Transverse colon (tissue), 4 donors: Measurements from ENCODE around the gene DNAJA3. TPM values are rescaled to one million over a fixed set of nuclear protein-coding genes. Genes with fewer than 3 reads are reported as not detected.
A peak's percentile ranks its signal among the peaks of the same experiment; 100 is the strongest.

ENCODE experiments used
- DNase-seq: peaks from one replicate; pipeline ENCODE4 v3.0.0-alpha.2; 2019
- H3K27ac ChIP-seq, 4 donors: fragments of 200-600 bp; sonication (generic); 2 replicates each; pipeline ENCODE4 v1.5.1; 2016 to 2018; ENCODE audit warnings: inconsistent platforms in 4 of 4
- H3K27me3 ChIP-seq: fragments of 200-600 bp; sonication (generic); 2 replicates; pipeline ENCODE4 v1.5.1; 2017; ENCODE audit warnings: inconsistent platforms
- H3K36me3 ChIP-seq, 4 donors: fragments of 200-600 bp; sonication (generic); 2 replicates each; pipeline ENCODE4 v1.5.1; 2017 to 2019; ENCODE audit warnings: inconsistent platforms in 4 of 4
- H3K4me1 ChIP-seq, 4 donors: fragments of 200-600 bp; sonication (generic); 2 replicates each; pipeline ENCODE4 v1.5.1; 2017 to 2020; ENCODE audit warnings: inconsistent platforms in 4 of 4
- H3K4me3 ChIP-seq, 4 donors: fragments of 200-600 bp; sonication (generic); 1 replicate in 1 of 4; 2 replicates in 3 of 4; pipeline versions ENCODE4 v1.5.1 to v1.6.1; 2017 to 2019; ENCODE audit warnings: inconsistent platforms in 4 of 4
- H3K9me3 ChIP-seq, 2 donors: fragments of 200-600 bp; sonication (generic); 2 replicates each; pipeline ENCODE4 v1.5.1; 2017 to 2019; ENCODE audit warnings: inconsistent platforms in 2 of 2
- CTCF ChIP-seq, 5 experiments: fragments of 200-600 bp in 3 of 5; fragments of 450-650 bp in 2 of 5; sonication (generic) in 3 of 5; IDR thresholded peaks; 1 replicate in 2 of 5; 2 replicates in 3 of 5; pipeline ENCODE4 v1.5.1; 2016 to 2017; ENCODE audit warnings: antibody characterized with exemption in 5 of 5, inconsistent platforms in 3 of 5, mild to moderate bottlenecking in 2 of 5, moderate library complexity in 1 of 5
- EP300 ChIP-seq: sonication (generic); formaldehyde crosslinking; IDR thresholded peaks from one replicate; pipeline ENCODE4 v1.6.1; 2017; ENCODE audit warnings: antibody characterized with exemption, low read depth
- POLR2A ChIP-seq: fragments of 450-650 bp; IDR thresholded peaks from one replicate; pipeline ENCODE4 v1.6.1; 2016; ENCODE audit warnings: antibody characterized with exemption, mild to moderate bottlenecking, moderate library complexity
- POLR2AphosphoS5 ChIP-seq, 3 donors: sonication (generic); formaldehyde crosslinking; IDR thresholded peaks; one replicate each; pipeline ENCODE4 v1.6.1; 2016; ENCODE audit warnings: antibody characterized with exemption in 3 of 3
- WGBS, 2 donors: methylation state at CpG; one replicate each; pipeline ENCODE4 v1.1.5; 2018; ENCODE audit warnings: low coverage in 1 of 2; 5-methylcytosine and 5-hydroxymethylcytosine counted together
- in situ Hi-C, 4 donors: fragments of 200-750 bp; cut with MboI; loops; one replicate each; pipeline versions ENCODE4 v1.15.0 to v1.15.1; 2017; ENCODE audit warnings: low sequenced_read_pairs in 3 of 4, low pct_ligation_motif_present in 1 of 4, low pct_unique_long_range_greater_than_20kb in 1 of 4
- intact Hi-C: fragments of 100-400 bp; cut with DNase I; formaldehyde crosslinking; loops from one replicate; pipeline ENCODE4 v1.15.1; 2023; ENCODE audit warnings: low total_unique reads
- total RNA-seq, 4 donors: library from RNA; depleted of rRNA; stranded (reverse); fragments of >200 nt; gene quantifications; one replicate each; pipeline ENCODE4 v1.1.0, GENCODE V29; 2016

Gene DNAJA3
- total RNA-seq, 4 donors from 2014 or later, result 49.0 to 126 (median 75.5) TPM

- peaks cover 0 to 13% (median 3%) of the 10 kb centered on the region in 4 donors for H3K36me3 ChIP-seq
- intact Hi-C loops (no loop called here), in situ Hi-C loops (loop anchor here in 2 of 4 donors (5.0 to 10.0 kb wide), 2 partner anchors 42 to 50 kb away; partner anchors contain the start of gene PAM16 (in 1 of the 2))
- H3K4me3 ChIP-seq, result no peak overlapping the region
- TF ChIP-seq POLR2AphosphoS5 (IDR thresholded peaks at IDR 0.05) (no peak), CTCF (IDR thresholded peaks at IDR 0.05) (peak; percentile 36 to 58 (median 44)), POLR2A (no peak), EP300 (no peak)
- H3K27ac ChIP-seq, result no peak overlapping the region
- peak; percentile 32 for DNase-seq
- peaks cover 0 to 5% (median 4%) of the 10 kb centered on the region in 4 donors for H3K4me1 ChIP-seq
- H3K9me3 ChIP-seq, result no peaks in the 10 kb centered on the region
- no peaks in the 10 kb centered on the region for H3K27me3 ChIP-seq
- 77 to 85% methylated on average over 4 to 20 of the region's 20 CpGs for WGBS, 2 donors
These were observed 21.3 kb upstream of the DNAJA3 start for GRCh38 chr16:4404247-4404966.

GRCh38 chr16:4404967-4405696 is 20.5 kb upstream of the DNAJA3 start:
- Histone ChIP-seq H3K36me3 (peaks cover 0 to 13% (median 3%) of the 10 kb centered on the region in 4 donors), H3K4me1 (peaks cover 0 to 7% (median 6%) of the 10 kb centered on the region in 4 donors), H3K9me3 (no peaks in the 10 kb centered on the region), H3K27me3 (no peaks in the 10 kb centered on the region), H3K4me3 (no peak overlapping the region), H3K27ac (no peak overlapping the region)
- DNase-seq, result no peak
- 93 to 100% methylated on average over 2 to 24 of the region's 24 CpGs for WGBS, 2 donors
- in situ Hi-C loops, result loop anchor here in 2 of 4 donors (5.0 to 10.0 kb wide), 2 partner anchors 43 to 50 kb away; partner anchors contain the start of gene PAM16 (in 1 of the 2)
- TF ChIP-seq POLR2AphosphoS5 (IDR thresholded peaks at IDR 0.05) (no peak), EP300 (no peak), CTCF (IDR thresholded peaks at IDR 0.05) (no peak), POLR2A (no peak)
- intact Hi-C loops, result no loop called here

GRCh38 chr16:4407543-4408322 is 17.9 kb upstream of the DNAJA3 start:
- no peak overlapping the region for H3K4me3 ChIP-seq
- H3K36me3 ChIP-seq, result peaks cover 0 to 13% (median 3%) of the 10 kb centered on the region in 4 donors
- no peak overlapping the region for H3K27ac ChIP-seq
- peaks cover 0 to 23% (median 11%) of the 10 kb centered on the region in 4 donors for H3K4me1 ChIP-seq
- intact Hi-C loops (no loop called here), in situ Hi-C loops (loop anchor here in 1 of 4 donors (10.0 kb wide), 1 partner anchor 53 kb away; the partner anchor contains the start of gene PAM16)
- WGBS, 2 donors, result 82% methylated on average over 15 of the region's 22 CpGs; no CpG with 5 or more reads in 1 of the 2 donors
- TF ChIP-seq POLR2AphosphoS5 (IDR thresholded peaks at IDR 0.05) (peak in 2 of 3 donors; percentile 46 to 47), EP300 (no peak)
- no peaks in the 10 kb centered on the region for H3K9me3 ChIP-seq
- no peaks in the 10 kb centered on the region for H3K27me3 ChIP-seq
- peak; percentile 25 for DNase-seq

GRCh38 chr16:4408323-4408690 is 17.4 kb upstream of the DNAJA3 start:
- Histone ChIP-seq H3K4me1 (peaks cover 0 to 23% (median 11%) of the 10 kb centered on the region in 4 donors), H3K27me3 (no peaks in the 10 kb centered on the region), H3K36me3 (peaks cover 0 to 13% (median 3%) of the 10 kb centered on the region in 4 donors), H3K9me3 (no peaks in the 10 kb centered on the region), H3K27ac (no peak overlapping the region), H3K4me3 (no peak overlapping the region)
- TF ChIP-seq CTCF (IDR thresholded peaks at IDR 0.05) (no peak), POLR2A (no peak), EP300 (no peak), POLR2AphosphoS5 (IDR thresholded peaks at IDR 0.05) (no peak)
- in situ Hi-C loops (loop anchor here in 1 of 4 donors (10.0 kb wide), 1 partner anchor 54 kb away; the partner anchor contains the start of gene PAM16), intact Hi-C loops (no loop called here)
- 84% methylated on average over 10 of the region's 10 CpGs; no CpG with 5 or more reads in 1 of the 2 donors for WGBS, 2 donors
- no peak for DNase-seq
